ENCODE results near the gene LIN28B. TPM values are rescaled to one million over a fixed set of nuclear protein-coding genes. Genes with fewer than 3 reads are reported as not detected.

LIN28B gene
- total and polyA plus RNA-seq, 7 donors: not detected

DNA sequence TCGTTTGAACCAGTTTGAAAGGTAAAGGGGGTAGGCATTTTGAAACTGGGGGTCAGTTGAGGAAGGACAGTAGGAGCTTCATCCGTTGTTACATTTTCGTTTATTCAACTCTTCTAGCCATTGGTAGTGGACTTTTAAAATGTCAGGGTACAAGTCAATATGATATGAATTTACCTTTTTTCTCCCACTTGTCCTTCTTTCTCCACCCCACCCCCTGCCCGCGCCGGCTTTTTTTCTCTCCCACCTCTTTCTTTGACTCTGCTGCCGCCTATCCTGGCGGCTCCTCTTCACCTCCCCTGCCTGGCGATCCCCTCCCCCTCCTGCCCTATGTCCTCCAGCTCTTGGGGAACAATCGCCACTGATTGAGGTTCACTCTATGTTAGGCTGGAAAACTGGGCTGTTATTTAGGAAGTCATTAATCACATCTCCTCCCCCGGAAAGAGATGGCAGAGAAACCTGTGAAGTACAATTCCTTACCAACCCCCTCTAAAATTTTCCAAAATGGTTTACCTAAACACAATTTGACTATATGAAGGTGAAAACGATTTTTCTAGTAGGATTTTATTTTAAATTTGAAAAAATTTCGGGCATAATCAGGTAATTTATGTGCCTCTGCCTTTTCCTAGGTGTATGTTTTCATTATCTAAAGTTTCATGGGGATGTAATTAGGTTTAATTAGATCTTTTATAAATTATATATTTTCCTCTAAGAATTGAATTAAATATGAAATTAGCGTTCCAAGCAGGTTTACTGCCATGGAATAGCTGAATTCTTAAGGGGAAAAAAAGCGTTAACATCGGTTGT is 778 bp upstream of the LIN28B start:
- H3K9me3 ChIP-seq: no peaks in the 10 kb centered on the region
- no peak overlapping the region for H3K27ac ChIP-seq
- TF ChIP-seq POLR2A (IDR thresholded peaks at IDR 0.05) (no peak), POLR2AphosphoS5 (IDR thresholded peaks at IDR 0.05) (peak in 1 of 4 donors; percentile 15), EP300 (IDR thresholded peaks at IDR 0.05) (no peak)
- TF ChIP-seq, protein P1, sequence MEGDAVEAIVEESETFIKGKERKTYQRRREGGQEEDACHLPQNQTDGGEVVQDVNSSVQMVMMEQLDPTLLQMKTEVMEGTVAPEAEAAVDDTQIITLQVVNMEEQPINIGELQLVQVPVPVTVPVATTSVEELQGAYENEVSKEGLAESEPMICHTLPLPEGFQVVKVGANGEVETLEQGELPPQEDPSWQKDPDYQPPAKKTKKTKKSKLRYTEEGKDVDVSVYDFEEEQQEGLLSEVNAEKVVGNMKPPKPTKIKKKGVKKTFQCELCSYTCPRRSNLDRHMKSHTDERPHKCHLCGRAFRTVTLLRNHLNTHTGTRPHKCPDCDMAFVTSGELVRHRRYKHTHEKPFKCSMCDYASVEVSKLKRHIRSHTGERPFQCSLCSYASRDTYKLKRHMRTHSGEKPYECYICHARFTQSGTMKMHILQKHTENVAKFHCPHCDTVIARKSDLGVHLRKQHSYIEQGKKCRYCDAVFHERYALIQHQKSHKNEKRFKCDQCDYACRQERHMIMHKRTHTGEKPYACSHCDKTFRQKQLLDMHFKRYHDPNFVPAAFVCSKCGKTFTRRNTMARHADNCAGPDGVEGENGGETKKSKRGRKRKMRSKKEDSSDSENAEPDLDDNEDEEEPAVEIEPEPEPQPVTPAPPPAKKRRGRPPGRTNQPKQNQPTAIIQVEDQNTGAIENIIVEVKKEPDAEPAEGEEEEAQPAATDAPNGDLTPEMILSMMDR (IDR thresholded peaks at IDR 0.05): no peak
- no peak for DNase-seq
- H3K27me3 ChIP-seq: peaks cover 38 to 93% (median 82%) of the 10 kb centered on the region in 3 donors
- intact Hi-C loops (cut with DNase I): no loop called here
- H3K4me1 ChIP-seq: peaks cover 0 to 4% (median 0%) of the 10 kb centered on the region in 4 donors
- 6% methylated on average over 16 of the region's 16 CpGs for WGBS, 2 donors
- no peak overlapping the region for H3K4me3 ChIP-seq
- H3K36me3 ChIP-seq: no peaks in the 10 kb centered on the region

DNA sequence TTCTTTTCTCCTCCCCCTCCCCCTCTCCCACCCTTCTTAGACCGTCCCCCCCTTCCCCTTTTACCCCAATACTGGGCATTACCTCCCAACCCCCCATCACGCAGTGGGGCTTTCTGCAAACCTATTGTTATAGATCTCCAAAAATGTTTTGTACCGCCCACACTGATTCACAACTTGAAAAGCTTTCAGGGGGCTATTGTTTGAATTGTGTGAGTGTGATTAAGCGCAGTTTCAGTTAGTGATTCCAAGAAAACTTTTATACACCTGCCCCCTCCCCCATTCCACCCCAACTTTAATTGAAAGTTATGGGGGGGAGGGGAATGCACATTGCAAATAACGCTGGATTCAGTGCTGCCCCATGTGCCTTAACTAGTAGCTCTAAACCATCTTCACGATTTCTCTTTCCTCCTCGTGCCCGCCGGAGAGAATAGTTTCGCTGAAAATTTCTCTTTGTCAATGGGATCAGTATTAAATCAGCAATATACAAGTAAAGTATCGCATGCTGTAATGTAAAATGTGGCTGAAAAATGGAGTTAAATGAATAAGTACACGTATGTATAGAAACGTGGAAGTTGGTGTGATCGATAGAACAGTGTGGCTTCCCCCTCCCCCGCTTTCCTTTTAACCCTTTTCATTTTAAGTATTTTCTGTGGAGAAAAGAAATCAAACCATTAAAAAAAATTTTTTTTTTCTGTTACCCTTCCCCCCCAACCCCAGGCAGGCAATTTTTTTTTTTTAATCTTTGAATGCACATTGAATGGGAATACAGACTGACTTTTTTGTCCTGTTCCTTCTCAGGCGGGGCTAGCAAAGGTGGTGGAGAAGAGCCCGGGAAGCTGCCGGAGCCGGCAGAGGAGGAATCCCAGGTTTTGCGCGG is 632 bp downstream of the LIN28B start:
- no peak for TF ChIP-seq POLR2AphosphoS5 (IDR thresholded peaks at IDR 0.05)
- TF ChIP-seq, protein P1 (IDR thresholded peaks at IDR 0.05): no peak
- TF ChIP-seq EP300 (IDR thresholded peaks at IDR 0.05): no peak
- TF ChIP-seq POLR2A (IDR thresholded peaks at IDR 0.05): no peak
- no peaks in the 10 kb centered on the region for H3K9me3 ChIP-seq
- no peak overlapping the region for H3K27ac ChIP-seq
- DNase-seq: no peak
- intact Hi-C loops (cut with DNase I): no loop called here
- H3K36me3 ChIP-seq: no peaks in the 10 kb centered on the region
- peaks cover 0 to 4% (median 0%) of the 10 kb centered on the region in 4 donors for H3K4me1 ChIP-seq
- H3K27me3 ChIP-seq: peaks cover 31 to 79% (median 68%) of the 10 kb centered on the region in 3 donors
- H3K4me3 ChIP-seq: no peak overlapping the region
- 5 to 16% methylated on average over 21 of the region's 21 CpGs for WGBS, 2 donors

DNA sequence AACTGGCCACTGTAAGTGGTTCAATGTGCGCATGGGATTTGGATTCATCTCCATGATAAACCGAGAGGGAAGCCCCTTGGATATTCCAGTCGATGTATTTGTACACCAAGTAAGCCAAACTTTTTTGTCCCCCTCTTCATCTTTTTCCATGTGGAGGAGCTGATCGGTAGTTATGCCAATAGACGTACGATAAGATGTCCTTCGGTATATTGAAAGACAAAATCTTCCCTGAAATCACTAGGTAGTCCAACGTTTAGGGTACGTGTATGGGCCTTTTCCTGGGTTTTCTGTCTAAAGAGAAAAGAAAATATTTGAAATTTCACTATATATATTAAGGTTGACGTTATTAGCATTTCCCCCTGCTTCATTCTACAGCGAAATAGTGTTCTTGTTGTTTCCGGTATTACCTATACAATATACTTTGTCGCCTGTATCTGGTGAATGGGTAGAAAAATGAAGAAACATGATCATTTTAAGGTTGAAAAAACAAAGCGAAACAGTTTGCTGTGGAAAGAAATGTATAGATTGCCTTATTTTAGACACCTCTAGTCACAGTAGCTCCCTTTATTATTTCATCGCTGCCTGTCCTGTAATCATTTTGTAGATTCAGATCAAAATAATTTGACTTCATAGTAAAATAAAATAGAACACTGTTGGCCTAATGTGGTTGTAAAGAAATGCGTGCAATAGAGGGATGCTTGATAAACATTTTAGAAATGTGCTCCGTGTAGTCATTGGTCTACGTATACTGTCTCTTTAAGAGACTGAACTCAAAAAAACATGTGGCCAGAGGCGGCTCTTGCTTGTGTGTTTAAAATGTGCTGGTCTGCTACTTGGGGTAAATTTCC is 1.5 kb downstream of the LIN28B start:
- H3K36me3 ChIP-seq: no peaks in the 10 kb centered on the region
- no peak for DNase-seq
- TF ChIP-seq, protein P1 (IDR thresholded peaks at IDR 0.05): no peak
- TF ChIP-seq EP300 (IDR thresholded peaks at IDR 0.05) (no peak), POLR2AphosphoS5 (IDR thresholded peaks at IDR 0.05) (no peak), POLR2A (IDR thresholded peaks at IDR 0.05) (no peak)
- intact Hi-C loops (cut with DNase I): no loop called here
- no peak overlapping the region for H3K4me3 ChIP-seq
- H3K4me1 ChIP-seq: peaks cover 0 to 4% (median 0%) of the 10 kb centered on the region in 4 donors
- H3K27ac ChIP-seq: no peak overlapping the region
- H3K27me3 ChIP-seq: peaks cover 27 to 70% (median 60%) of the 10 kb centered on the region in 3 donors
- H3K9me3 ChIP-seq: no peaks in the 10 kb centered on the region
- 10 to 20% methylated on average over 19 of the region's 19 CpGs for WGBS, 2 donors

DNA sequence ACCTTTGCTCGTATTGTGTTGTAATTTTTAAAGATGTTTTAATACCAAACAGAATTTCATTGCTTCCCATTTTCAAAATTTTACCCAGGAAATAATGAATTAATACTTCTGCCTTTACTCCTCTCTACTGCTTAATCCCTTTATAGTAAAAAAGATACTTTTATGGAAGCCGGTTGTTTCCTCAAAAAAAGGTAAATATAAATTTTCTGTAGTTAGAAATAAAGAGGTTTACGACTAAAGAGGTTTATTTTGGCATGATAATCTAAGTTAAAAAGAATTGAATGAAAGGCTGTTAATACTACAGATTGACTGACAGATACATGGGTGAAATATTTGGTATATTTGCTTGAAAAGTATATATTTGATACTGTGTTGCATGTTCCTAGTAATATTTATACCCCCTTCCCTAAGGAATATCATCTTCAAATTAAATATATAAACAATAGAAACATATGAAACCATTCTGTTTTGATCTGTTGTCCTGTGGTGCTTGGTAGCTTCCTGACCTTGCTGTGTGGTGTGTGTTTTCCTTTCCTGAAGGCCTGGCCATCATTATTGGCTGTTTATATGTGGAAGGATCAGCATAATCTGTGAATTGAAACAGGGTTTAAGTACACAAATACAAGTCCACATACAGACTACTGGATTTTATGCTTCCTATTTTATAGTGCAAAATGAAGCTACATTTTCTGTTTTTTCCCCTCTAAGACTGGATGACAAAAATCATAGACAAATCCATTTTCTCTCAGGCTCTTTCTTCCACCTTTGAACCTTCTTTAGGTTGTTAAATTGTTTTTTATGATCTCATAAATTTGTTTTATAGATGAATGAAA is 2.3 kb downstream of the LIN28B start:
- H3K4me3 ChIP-seq: no peak overlapping the region
- peaks cover 0 to 4% (median 0%) of the 10 kb centered on the region in 4 donors for H3K4me1 ChIP-seq
- H3K27me3 ChIP-seq: peaks cover 24 to 62% (median 54%) of the 10 kb centered on the region in 3 donors
- WGBS, 2 donors: 19 to 24% methylated on average over 3 of the region's 3 CpGs
- intact Hi-C loops (cut with DNase I): no loop called here
- DNase-seq: no peak
- H3K27ac ChIP-seq: no peak overlapping the region
- no peaks in the 10 kb centered on the region for H3K9me3 ChIP-seq
- H3K36me3 ChIP-seq: no peaks in the 10 kb centered on the region
- TF ChIP-seq, protein P1 (IDR thresholded peaks at IDR 0.05): no peak
- no peak for TF ChIP-seq POLR2A (IDR thresholded peaks at IDR 0.05)
- TF ChIP-seq POLR2AphosphoS5 (IDR thresholded peaks at IDR 0.05): no peak
- no peak for TF ChIP-seq EP300 (IDR thresholded peaks at IDR 0.05)
